GM19397 (cell line): ENCODE measurements around the gene BTBD1.
"Not testable (repeated sequence)": the region's sequence is repeated elsewhere in the genome, so short reads cannot be mapped to it uniquely, and the experiment has no call there.

Source experiments
- ATAC-seq: cut with Tn5 transposase; IDR thresholded peaks from one replicate; pipeline ENCODE4 v1.9.1; 2021; ENCODE audit warnings: mild to moderate bottlenecking, moderate library complexity; ENCODE audit not compliant: unreplicated experiment

BTBD1 gene

DNA sequence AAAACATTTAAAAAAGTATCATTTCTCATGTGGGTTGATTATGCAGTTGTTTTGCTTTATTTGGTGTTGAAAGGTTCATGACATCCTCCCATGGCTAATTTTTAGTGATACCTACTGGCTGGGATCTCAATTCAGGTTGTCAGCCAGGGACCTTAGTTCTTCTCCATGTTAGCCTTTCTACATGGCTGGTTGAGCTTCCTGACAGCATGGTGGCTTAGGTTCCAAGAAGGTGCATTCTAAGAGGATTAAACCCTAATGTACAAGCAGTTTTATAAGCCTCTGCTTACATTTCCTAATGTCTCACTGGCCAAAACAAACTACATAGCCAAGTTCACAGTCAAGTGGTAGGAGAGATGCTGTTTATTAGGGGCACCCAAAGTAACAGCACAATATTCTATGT, 31.0 kb upstream of the BTBD1 start:
- ATAC-seq = no peak

DNA sequence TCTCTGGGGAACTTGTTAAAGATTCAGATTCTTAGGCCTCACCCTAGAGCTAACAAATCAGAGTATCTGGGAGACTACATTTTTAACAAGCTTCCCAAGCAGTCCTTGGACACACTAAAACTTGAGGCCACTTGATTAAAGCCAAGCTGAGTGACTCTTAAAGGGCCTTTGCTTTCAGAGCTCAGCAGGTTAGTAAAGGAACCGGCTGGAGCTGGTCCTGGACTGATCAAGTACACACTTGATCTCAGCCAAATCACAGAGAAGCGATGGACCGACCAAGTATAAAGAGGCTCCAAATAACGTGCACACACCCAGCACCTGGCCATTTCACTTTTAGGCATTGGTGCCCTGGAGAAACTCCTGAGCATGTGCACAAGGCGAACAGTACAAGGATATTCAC, 27.5 kb upstream of the BTBD1 start:
- no peak for ATAC-seq

DNA sequence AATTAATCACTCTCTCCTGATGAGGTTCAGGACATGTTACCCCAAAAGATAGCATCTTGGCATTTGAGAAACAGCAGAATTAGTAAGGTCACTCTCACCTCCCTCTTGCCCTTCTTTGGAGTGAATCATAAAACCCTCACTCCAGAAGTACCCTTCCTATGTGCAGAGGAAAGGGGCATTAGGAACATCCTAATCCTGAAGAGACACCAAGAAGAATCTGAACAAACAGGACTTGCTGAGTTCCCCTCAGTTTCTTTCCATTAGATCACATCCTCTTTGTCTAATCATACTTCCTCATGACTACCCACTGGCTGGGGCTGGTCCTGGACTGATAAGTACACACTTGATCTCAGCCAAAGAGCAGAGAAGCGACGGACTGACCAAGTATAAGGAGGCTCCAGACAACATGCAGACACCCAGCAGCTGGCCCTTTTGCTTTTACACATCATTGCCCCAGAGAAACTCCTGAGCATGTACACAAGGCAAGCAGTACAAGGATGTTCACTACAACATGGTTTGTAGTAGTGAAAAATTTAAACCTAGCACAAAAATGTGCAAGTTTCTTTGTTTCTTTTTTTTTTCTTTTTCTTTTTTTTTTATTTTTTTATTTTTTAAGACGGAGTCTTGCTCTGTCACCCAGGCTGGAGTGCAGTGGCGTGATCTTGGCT, 25.4 kb upstream of the BTBD1 start:
- no peak for ATAC-seq

DNA sequence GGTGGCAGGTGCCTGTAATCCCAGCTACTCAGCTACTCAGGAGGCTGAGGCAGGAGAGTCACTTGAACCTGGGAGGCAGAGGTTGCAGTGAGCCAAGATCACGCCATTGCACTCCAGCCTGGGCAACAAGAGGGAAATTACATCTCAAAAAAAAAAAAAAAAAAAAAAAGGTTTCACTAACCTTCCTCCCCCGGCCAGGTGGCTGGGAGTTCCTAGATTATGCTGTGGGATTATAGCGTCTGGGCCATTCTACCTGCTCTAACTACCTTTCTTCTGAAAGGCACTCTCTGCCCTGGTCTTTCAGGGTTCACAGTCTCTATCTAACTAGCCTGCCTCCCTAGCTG, 24.9 kb upstream of the BTBD1 start:
- not testable (repeated sequence) for ATAC-seq

DNA sequence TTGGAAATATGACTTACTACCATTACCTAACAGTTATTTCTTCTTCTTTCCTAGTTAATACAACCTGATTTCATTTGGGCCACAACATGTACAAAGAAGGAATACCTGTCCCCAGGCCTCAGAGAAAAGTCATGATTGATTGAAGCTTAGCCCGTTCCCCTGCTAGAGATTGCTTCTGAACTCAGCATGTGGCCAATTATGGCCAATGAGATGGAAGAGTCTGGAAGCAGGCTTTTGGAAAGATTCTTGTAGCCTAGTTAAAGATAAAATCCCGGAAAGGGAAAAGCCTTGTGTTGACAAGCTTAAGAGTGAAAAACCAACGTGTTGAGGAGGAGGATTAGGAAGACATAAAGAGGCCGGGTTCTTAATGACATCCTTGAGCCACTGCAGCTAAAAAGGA, 23.4 kb upstream of the BTBD1 start:
- ATAC-seq = no peak

DNA sequence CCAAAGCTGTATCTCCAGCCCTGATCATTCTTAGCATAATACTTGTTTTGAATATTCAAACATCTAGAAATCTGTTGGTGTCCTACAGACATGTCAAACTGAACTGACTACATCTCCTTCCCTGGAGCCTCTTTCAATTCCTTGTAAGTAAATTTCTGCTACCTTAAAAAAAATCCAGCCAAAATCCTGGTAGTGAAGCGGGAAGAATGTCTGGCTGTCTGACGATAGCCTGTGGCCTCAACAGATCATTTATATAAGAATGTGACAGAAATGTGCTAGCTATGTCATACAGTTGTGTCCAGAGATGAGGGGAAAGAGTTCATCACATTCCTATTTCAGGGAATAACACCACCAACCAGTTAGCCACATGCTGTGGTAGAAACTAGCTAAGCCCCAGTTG, 21.8 kb upstream of the BTBD1 start:
- ATAC-seq = no peak

DNA sequence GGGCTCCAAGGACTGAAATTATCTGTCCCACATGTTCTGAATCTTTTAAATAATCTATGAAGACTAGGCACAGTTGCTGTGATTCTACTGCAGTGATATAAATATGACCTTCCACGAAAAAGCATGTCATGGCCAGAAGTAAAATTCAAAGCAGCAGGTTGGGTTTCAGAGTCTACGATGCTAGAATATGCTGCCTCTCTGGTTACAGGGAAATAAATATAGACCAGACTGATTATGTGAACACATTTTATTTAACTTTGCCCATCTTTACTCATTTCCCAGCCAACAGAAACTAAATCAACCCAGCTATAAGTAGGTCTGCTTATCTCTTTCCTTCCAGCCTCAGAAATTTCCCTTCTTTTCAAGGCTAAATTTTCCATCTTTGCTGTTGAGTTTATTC, 20.5 kb upstream of the BTBD1 start:
- ATAC-seq = no peak

- not testable (repeated sequence) for ATAC-seq
Measured at GRCh38 chr15:83085864-83086552, 19.0 kb upstream of the BTBD1 start.

GRCh38 chr15:83085461-83085860, 18.4 kb upstream of the BTBD1 start:
- not testable (repeated sequence) for ATAC-seq

GRCh38 chr15:83082730-83083386, 15.8 kb upstream of the BTBD1 start:
- no peak for ATAC-seq

- no peak for ATAC-seq
Measured at GRCh38 chr15:83081256-83082014, 14.4 kb upstream of the BTBD1 start.

- ATAC-seq = no peak
Measured at GRCh38 chr15:83078712-83079111, 11.7 kb upstream of the BTBD1 start.

DNA sequence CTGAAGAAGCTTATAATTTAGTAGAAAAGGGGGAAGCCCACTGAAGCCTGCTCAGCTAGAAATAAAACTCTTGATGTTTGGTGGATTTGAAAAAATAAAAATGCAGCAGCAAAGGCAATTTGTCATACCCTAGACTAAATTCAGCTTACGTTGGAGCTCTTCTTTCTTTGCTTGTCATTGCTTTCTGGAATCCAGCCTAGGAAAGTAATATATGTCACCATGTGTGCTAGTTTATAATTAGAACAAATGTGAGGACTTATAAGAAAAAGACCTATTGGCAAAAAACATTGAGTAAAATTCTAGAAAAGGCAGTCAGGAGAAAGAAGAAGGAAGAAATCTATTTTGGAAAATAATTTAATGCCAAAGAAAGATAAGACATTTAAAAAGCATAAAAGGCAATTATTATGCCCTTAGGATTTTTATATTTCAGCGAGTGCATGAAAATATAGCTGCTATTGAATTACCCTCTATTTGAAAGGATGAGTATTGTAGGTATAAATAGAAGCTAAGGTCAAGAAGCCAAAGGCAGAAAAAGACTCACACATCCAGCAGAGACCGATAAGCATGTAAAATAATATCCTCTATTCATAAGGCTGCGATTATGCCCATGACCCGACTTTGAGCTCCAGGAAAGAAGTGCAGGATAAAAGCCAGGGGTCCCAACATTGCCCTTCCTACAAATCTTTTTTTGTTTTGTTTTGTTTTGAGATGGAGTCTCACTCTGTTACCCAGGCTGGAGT, 10.6 kb upstream of the BTBD1 start:
- no peak for ATAC-seq

GRCh38 chr15:83069211-83069642, 2.2 kb upstream of the BTBD1 start:
- not testable (repeated sequence) for ATAC-seq

DNA sequence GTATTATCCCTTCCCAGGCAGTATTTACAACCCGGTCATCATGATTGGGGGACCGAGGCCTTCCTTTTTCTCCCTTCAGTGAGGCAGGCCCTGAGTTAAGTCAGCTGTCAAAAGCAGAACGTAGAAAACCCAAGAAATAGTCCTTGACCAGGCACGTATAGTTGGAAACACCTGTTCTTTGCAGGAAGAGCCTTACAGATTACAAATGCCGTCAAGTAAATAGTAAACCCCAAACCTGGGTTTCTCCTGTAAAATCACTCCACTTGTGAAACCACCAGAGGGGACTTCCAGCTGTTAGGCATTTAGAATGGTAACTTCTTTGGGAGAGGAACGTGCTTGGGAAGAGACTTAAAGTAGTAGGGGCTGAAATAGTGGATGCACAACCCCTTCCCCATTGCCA, 1.0 kb upstream of the BTBD1 start:
- no peak for ATAC-seq

DNA sequence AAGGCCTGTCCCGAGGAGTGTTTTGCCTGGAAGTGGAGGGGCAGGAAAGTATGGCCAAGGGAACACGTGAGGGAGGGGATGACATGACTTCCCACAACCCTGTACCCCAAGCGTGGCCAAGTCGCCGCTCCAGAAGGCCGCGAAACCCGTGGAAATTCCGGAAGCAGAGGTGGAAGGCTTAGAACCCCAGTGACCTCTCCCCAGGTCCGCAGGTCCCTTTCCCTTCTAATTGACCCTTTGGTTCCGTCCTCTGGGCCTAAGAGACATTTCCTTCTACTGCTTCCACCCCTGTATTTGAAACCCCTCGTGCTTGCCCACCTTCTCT, 548 bp upstream of the BTBD1 start:
- no peak for ATAC-seq

- no peak for ATAC-seq
Measured at GRCh38 chr15:83066034-83066733, 868 bp downstream of the BTBD1 start.

- no peak for ATAC-seq
Measured at GRCh38 chr15:83065431-83065830, 1.6 kb downstream of the BTBD1 start.

GRCh38 chr15:83064859-83065258, 2.2 kb downstream of the BTBD1 start:
- no peak for ATAC-seq

DNA sequence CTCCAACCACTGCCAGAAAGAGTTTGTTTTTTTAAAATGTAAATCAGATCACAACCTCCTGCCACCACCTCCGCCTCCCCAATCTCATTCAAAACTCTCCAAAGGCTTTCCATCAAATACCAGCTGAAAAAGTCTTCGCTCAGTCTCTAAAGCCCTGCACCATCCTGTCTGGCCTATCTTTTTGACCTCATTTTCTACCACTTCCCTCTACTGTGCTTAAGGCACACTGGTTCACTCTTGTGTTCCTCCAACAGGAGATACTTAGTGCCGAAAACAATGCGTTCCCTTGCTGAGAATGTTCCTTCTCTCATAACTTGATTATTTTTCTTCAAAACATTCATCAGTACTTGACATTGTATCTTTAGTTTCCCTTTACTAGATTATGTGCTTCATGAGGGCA, 3.5 kb downstream of the BTBD1 start:
- ATAC-seq = no peak
